RWPE1 (cell line): ENCODE measurements around the gene LMO7.
"Not testable (repeated sequence)": the region's sequence is repeated elsewhere in the genome, so short reads cannot be mapped to it uniquely, and the experiment has no call there.

Experiments used
- CTCF ChIA-PET: fragments of 350-600 bp; sonication (Branson Sonifier 250); formaldehyde crosslinking; extraction: SDS; loops from one replicate; lab custom pipeline; 2021; lab: Yijun Ruan, JAX
- POLR2A ChIA-PET: fragments of 400-600 bp; formaldehyde crosslinking; extraction: SDS; loops from one replicate; lab custom pipeline; 2020; ENCODE audit warnings: antibody characterized with exemption; ENCODE audit not compliant: low non-redundant PET; lab: Yijun Ruan, JAX
- DNase-seq: peaks from one replicate; pipeline ENCODE4 v3.0.0; 2012; ENCODE audit warnings: low spot score
- H3K27ac ChIP-seq: fragments of 450-650 bp; 2 replicates; pipeline ENCODE4 v1.5.1; 2017
- CTCF ChIP-seq: fragments of 450-650 bp; conservative IDR thresholded peaks from 2 replicates; pipeline ENCODE4 v1.5.1; 2017; ENCODE audit warnings: low read depth, mild to moderate bottlenecking

LMO7 gene

GRCh38 chr13:75771818-75772217, 135.7 kb downstream of the LMO7 start:
- POLR2A ChIA-PET = no interaction called here

GRCh38 chr13:75774176-75774575, 138.0 kb downstream of the LMO7 start:
- TF ChIP-seq CTCF = no peak
- no peak overlapping the region for H3K27ac ChIP-seq
- ChIA-PET POLR2A (no interaction called here), CTCF (interaction anchor here (1.5 kb wide), 1 partner anchor 79 kb away, joined by 5 read pairs; no protein-coding TSS in a partner anchor)
- DNase-seq = no peak

More at GRCh38 chr13:75771818-75772217, 135.7 kb downstream of the LMO7 start:
- no peak overlapping the region for H3K27ac ChIP-seq
- DNase-seq = peak; percentile 74
- CTCF ChIA-PET = no interaction called here
- TF ChIP-seq CTCF = no peak

- DNase-seq = no peak
- no peak for TF ChIP-seq CTCF
- ChIA-PET POLR2A (no interaction called here), CTCF (no interaction called here)
- H3K27ac ChIP-seq = no peak overlapping the region
These were observed 140.4 kb downstream of the LMO7 start for GRCh38 chr13:75776550-75776949.

GRCh38 chr13:75779393-75779792, 143.3 kb downstream of the LMO7 start:
- no peak overlapping the region for H3K27ac ChIP-seq
- ChIA-PET CTCF (no interaction called here), POLR2A (no interaction called here)
- DNase-seq = no peak
- TF ChIP-seq CTCF = no peak

- DNase-seq, CTCF ChIA-PET, H3K27ac ChIP-seq, POLR2A ChIA-PET: not testable (repeated sequence)
These were observed 144.0 kb downstream of the LMO7 start for GRCh38 chr13:75780103-75780502.

GRCh38 chr13:75782985-75783384, 146.9 kb downstream of the LMO7 start:
- DNase-seq = no peak
- POLR2A ChIA-PET = no interaction called here
- CTCF ChIA-PET = interaction anchor here (0.6 kb wide), 1 partner anchor 224 kb away, joined by 3 read pairs; no protein-coding TSS in a partner anchor
- no peak overlapping the region for H3K27ac ChIP-seq
- TF ChIP-seq CTCF = no peak

- DNase-seq = no peak
- TF ChIP-seq CTCF = no peak
- POLR2A ChIA-PET = no interaction called here
- H3K27ac ChIP-seq = no peak overlapping the region
- CTCF ChIA-PET = no interaction called here
These were observed 147.9 kb downstream of the LMO7 start for GRCh38 chr13:75784003-75784402.
